Measurements from ENCODE around the gene MMP24OS.

Gene MMP24OS

GRCh38 chr20:35243986-35244385 is 33.9 kb downstream of the MMP24OS start:
- DNase-seq = no peak

GRCh38 chr20:35243317-35243716 is 34.6 kb downstream of the MMP24OS start:
- DNase-seq = no peak

- no peak for DNase-seq
Observed at GRCh38 chr20:35240811-35241293, 37.1 kb downstream of the MMP24OS start.

GRCh38 chr20:35240083-35240810 is 37.7 kb downstream of the MMP24OS start:
- DNase-seq = no peak

- DNase-seq = no peak
Observed at GRCh38 chr20:35238735-35239134, 39.2 kb downstream of the MMP24OS start.

- DNase-seq = no peak
Observed at GRCh38 chr20:35238170-35238569, 39.8 kb downstream of the MMP24OS start.

GRCh38 chr20:35237486-35237885 is 40.4 kb downstream of the MMP24OS start:
- no peak for DNase-seq

- DNase-seq = no peak
Observed at GRCh38 chr20:35235881-35236280, 42.0 kb downstream of the MMP24OS start.

GRCh38 chr20:35232575-35232974 is 45.3 kb downstream of the MMP24OS start:
- no peak for DNase-seq

- no peak for DNase-seq
Observed at GRCh38 chr20:35226884-35227681, 50.8 kb downstream of the MMP24OS start.

All from NCI-H1417 treated with DMSO at 0.1 percent for 48 hours (cell line).